GM23248 (cell line): ENCODE results near the gene TEX19.

Experiments used
- EZH2 ChIP-seq: fragments of 200-600 bp; sonication (generic); IDR thresholded peaks from 2 replicates; pipeline ENCODE4 v1.6.1; 2018; ENCODE audit warnings: antibody characterized with exemption, mild to moderate bottlenecking; ENCODE audit not compliant: insufficient read depth, poor library complexity, severe bottlenecking
- EZH2phosphoT487 ChIP-seq: fragments of 200-600 bp; sonication (generic); IDR thresholded peaks from 2 replicates; pipeline ENCODE4 v1.6.1; 2018; ENCODE audit warnings: antibody characterized with exemption, moderate library complexity, mild to moderate bottlenecking, low read depth; ENCODE audit not compliant: insufficient read depth

DNA sequence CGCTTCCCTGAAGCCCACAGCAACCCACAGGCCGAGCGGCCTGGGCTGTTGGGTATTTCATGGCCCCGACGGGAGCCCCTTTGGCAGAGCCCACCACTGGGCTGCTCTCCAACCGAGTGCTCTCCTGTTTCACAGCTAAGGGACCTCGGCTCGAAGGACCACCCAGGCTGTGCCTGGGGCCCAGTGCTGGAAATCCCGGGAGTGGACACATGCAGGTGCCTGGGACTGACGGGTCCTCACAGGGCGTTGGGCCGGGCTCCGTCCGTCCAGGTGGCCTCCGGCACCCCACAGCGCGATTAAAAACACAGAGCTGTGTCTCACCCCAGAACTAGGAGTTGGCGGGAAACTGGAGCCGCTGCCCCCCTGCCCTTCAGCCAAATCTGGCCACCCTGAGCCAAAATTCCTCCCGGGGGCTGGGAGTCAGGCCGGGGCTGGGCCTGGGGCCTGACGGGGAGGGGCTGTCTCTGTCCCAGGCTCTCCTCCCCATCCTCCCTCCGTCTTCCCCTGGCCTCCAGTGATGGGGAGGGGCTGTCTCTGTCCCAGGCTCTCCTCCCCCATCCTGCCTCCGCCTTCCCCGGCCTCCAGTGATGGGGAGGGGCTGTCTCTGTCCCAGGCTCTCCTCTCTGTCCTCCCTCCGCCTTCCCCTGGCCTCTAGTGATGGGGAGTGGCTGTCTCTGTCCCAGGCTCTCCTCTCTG lies 26.7 kb downstream of the TEX19 start:
- TF ChIP-seq EZH2 (no peak), EZH2phosphoT487 (no peak)
